GM19023 (cell line): ENCODE measurements around the gene DOCK1.
"Not testable (repeated sequence)": the region's sequence is repeated elsewhere in the genome, so short reads cannot be mapped to it uniquely, and the experiment has no call there.

Experiments
- ATAC-seq: cut with Tn5 transposase; IDR thresholded peaks from one replicate; pipeline ENCODE4 v1.9.1; 2021; ENCODE audit warnings: mild to moderate bottlenecking, moderate library complexity; ENCODE audit not compliant: unreplicated experiment

DOCK1 gene

GRCh38 chr10:126904818-126905701 lies at the start of gene DOCK1:
Gene DOCK1 (plus strand): TSS chr10:126905428. CDS start chr10:126905518, 90 bp downstream.
- ATAC-seq = no peak

GRCh38 chr10:126857178-126857806 lies 47.9 kb upstream of the DOCK1 start:
- no peak for ATAC-seq

DNA sequence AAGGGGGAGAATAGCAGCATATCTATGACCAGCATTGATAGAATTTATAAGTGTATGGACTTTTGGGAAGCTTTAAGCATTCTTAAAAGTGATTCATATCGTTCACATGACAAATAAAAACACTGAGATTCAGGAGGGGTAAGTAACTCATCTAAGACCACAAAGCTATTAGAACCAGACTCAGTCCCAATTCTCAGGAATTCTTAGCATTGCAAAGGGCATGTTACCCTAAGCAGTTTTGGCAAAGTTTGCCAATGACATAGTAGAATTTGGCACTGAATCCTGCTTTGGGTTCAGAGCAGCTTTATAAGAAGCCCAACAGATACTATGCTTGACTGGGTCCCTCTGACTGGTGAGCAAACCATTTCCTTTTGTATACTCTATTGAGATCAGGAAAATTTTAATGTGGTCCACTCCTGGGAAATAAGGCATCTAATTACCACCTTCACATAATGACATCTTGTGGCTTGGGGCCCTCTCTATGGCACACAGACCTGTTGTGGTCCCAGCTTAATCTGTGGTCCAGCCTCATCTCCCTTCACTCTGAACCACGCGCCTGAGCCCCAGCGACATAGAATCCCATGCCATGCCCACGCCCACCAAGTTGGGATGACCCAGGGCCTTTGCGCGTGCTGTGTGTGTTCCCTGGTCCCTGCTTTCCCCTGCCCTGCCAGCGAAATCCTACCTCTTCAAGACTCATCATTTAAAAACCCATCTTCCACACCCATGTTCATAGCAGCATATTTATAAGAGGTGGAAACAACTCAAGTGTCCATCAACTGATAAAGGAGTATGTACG lies 37.5 kb upstream of the DOCK1 start:
- no peak for ATAC-seq

- ATAC-seq = no peak
Observed at GRCh38 chr10:126868371-126868770, 36.9 kb upstream of the DOCK1 start.

DNA sequence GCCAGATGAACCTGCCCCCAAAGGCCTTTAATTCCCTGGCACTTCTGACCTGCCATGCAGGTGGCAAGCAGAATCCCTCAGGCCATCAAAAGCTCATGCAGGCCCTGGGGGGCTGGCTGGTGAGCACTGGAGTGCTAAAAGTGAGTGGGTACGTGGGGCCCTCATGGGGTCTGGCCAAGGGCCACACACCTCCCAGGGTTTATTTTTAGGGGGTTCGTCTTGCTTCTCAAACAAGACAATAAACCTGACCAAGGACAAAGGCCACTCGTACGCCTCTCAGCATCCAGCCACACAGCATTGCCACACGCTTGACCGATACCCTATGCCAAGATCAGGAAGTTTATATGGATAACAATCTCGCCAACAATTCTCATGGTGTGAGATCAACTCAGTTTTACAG lies 33.1 kb upstream of the DOCK1 start:
- ATAC-seq = no peak

DNA sequence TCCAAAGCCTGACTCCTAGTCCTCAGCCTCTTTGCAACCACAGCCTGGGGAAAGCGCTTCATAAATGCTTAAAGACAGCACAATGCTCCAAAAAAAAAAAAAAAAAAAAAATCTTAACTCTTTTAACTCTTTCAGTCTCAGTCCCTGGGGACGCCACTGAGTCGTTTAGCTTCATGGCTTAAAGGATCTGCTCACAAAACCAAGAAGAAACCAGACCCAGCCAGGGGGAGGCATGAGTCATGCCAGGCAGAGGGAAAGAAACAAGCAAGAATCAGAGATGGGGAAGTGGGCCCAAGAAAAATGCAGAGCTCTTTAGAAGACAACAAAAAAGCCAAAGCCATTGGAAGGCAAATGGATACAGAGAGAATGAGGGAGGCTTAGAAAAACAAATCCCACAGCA lies 32.5 kb upstream of the DOCK1 start:
- ATAC-seq = no peak

GRCh38 chr10:126876456-126876855 lies 28.8 kb upstream of the DOCK1 start:
- ATAC-seq = no peak

DNA sequence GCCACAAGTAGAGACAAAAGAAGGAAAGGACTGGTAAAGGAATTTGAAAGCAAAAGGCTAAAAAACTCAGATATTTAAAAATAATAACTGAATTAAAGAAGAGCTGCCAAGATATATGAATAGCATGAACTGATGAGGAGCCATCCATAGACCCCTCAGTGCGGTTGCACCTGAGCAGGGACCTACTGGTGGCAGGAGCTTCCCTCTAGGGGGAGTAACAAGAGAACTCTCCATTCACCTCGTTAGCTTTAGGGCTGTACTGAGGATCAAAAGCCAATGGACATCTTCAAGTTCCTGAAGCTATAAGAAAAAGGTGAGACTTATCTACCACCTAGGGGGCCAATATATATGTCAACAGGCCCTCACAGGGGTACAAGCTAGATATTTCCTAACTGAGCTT lies 27.8 kb upstream of the DOCK1 start:
- ATAC-seq = no peak

- ATAC-seq = no peak
Observed at GRCh38 chr10:126878594-126878993, 26.6 kb upstream of the DOCK1 start.

DNA sequence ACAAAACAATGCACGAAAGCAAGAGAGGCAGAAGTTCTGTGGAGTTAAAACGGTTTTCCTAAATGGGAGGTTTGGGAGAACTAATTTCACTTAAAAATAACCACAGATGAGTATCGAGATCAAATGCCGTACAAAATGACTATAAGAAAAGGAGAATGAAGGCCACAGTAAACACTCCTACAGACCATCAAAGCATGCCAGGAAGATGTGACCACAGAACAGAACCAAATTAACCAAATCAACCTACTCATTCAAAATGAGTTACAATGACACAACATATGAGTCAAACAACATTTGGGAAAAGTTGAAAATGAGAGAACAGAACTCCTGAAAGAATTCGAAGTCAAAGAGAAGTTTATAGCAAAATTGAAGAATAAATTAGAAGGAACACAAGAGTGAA lies 24.3 kb upstream of the DOCK1 start:
- ATAC-seq = no peak

DNA sequence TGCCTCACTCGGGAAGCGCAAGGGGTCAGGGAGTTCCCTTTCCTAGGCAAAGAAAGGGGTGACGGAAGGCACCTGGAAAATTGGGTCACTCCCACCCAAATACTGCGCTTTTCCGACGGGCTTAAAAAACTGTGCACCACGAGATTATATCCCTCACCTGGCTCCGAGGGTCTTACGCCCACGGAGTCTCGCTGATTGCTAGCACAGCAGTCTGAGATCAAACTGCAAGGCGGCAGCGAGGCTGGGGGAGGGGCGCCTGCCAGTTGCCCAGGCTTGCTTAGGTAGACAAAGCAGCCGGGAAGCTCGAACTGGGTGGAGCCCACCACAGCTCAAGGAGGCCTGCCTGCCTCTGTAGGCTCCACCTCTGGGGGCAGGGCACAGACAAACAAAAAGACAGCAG lies 23.2 kb upstream of the DOCK1 start:
- ATAC-seq = not testable (repeated sequence)

DNA sequence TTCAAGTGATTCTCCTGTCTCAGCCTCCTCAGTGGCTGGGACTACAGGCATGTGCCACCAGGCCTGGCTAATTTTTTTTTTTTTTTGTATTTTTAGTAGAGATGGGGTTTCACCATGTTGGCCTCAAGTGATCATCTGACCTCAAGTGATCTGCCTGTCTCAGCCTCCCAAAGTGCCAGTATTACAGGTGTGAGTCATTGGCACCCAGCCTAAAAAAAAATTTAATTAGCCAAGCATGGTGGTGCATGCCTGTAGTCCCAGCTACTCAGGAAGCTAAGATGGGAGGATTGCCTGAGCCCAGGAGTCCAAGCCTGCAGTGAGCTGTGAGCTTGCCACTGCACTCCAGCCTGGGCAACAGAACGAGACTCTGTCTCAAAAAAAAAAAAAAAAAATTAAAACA lies 16.8 kb upstream of the DOCK1 start:
- ATAC-seq = not testable (repeated sequence)

DNA sequence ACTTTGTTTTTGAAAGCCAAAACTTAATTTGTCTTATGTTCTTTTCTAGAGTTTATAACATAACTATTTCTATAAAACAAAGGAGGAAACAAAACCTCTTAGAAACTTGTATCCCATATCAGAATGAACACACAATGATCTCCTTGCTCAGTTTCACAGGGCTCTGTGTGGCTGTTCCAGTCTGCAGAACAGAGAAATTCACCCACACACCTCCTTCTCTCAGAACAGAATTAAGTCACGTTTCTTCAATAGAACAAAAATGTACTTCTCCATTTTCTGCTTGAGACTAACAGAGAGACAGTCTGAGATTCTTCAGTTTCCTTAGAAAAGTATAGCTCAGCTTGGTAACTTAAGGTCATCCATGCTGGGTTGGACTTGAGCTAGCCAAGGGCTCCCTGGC lies 15.8 kb upstream of the DOCK1 start:
- no peak for ATAC-seq

DNA sequence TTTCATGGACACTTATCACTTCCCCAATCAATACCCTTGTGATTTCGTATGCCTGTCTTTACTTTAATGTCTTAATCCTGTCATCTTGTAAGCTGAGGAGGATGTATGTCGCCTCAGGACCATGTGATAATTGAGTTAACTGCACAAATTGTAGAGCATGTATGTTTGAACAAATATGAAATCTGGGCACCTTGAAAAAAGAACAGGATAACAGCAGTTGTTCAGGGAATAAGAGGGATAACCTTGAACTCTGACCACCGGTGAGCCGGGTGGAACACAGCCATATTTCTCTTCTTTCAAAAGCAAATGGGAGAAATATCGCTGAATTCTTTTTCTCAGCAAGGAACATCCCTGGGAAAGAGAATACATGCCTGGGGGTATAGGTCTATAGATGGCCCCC lies 14.4 kb upstream of the DOCK1 start:
- not testable (repeated sequence) for ATAC-seq

GRCh38 chr10:126892226-126893175 lies 12.7 kb upstream of the DOCK1 start:
- no peak for ATAC-seq

DNA sequence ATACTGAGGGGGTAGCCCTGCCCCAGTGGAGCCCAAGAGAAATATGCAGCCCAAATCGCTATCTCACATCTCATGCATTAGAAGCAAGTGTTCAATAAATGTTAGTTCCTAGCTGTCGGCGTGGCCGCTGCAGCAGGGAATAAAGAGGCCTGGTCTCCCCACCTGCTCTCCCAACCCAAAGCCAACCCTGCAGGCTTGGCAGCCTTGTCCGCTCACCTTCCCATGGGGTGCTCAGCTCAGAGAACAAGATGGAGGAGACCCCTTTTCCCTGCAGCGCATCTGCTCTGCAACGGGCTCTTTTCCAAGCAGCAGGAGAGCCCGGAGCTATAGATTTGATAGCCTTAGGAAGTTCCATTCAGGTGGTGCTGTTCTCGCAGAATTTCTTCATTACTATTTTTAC lies 12.0 kb upstream of the DOCK1 start:
- ATAC-seq = no peak

- no peak for ATAC-seq
Observed at GRCh38 chr10:126893841-126894240, 11.4 kb upstream of the DOCK1 start.

DNA sequence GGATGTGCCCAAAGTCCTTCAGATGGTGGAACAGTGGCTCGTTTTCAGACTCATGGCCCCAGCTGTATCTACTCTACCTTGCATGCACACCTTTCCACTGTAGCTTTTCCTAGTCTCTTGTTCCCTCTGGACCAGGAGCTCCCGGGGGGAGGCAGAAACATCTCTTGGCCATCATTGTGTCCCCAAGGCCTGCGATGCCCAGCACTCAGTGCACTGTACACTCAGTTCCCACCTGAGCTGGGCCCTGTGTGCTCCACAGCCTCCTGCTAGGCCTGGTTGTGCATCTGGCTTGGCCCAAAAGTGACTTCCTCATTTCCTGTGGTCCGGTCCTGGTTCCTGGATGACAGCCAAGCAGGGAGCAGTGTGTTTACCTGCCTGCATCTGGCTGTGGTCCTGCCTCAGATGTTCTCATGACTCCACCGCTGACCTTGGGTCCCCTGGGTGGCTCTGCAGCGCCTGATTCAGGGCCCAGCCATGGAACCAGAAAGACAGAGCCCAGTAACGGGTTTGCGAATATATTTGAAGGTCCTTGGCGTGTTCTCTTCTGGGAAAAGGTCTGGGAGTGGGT lies 9.9 kb upstream of the DOCK1 start:
- no peak for ATAC-seq

DNA sequence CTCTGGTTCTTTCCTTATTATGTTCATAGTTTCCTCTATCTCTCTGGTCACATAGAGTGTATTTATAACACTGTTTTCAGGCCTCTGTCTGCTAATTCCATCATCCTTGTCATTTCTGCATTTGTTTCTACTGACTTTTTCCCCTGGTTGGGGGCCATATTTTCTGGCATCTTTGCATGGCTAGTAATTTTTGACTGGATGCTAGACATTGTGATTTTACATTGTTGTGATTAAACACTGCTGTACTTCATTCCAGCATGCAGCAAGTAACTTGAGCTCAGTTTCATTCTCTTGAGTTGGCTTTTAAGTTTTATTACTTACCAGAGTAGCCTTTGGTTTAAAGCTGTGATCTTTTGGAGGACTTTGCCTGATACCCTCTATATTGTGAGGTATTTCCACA lies 6.8 kb upstream of the DOCK1 start:
- no peak for ATAC-seq

- not testable (repeated sequence) for ATAC-seq
Observed at GRCh38 chr10:126899529-126899928, 5.7 kb upstream of the DOCK1 start.
